RWPE1 (cell line): ENCODE results near the gene HNRNPU.

Experiments used
- CTCF ChIA-PET: fragments of 350-600 bp; sonication (Branson Sonifier 250); formaldehyde crosslinking; extraction: SDS; loops from one replicate; lab custom pipeline; 2021; lab: Yijun Ruan, JAX
- POLR2A ChIA-PET: fragments of 400-600 bp; formaldehyde crosslinking; extraction: SDS; loops from one replicate; lab custom pipeline; 2020; ENCODE audit warnings: antibody characterized with exemption; ENCODE audit not compliant: low non-redundant PET; lab: Yijun Ruan, JAX
- DNase-seq: peaks from one replicate; pipeline ENCODE4 v3.0.0; 2012; ENCODE audit warnings: low spot score
- H3K27ac ChIP-seq: fragments of 450-650 bp; 2 replicates; pipeline ENCODE4 v1.5.1; 2017
- TF ChIP-seq, protein P1 (sequence below): fragments of 450-650 bp; conservative IDR thresholded peaks from 2 replicates; pipeline ENCODE4 v1.5.1; 2017; ENCODE audit warnings: low read depth, mild to moderate bottlenecking

HNRNPU gene

DNA sequence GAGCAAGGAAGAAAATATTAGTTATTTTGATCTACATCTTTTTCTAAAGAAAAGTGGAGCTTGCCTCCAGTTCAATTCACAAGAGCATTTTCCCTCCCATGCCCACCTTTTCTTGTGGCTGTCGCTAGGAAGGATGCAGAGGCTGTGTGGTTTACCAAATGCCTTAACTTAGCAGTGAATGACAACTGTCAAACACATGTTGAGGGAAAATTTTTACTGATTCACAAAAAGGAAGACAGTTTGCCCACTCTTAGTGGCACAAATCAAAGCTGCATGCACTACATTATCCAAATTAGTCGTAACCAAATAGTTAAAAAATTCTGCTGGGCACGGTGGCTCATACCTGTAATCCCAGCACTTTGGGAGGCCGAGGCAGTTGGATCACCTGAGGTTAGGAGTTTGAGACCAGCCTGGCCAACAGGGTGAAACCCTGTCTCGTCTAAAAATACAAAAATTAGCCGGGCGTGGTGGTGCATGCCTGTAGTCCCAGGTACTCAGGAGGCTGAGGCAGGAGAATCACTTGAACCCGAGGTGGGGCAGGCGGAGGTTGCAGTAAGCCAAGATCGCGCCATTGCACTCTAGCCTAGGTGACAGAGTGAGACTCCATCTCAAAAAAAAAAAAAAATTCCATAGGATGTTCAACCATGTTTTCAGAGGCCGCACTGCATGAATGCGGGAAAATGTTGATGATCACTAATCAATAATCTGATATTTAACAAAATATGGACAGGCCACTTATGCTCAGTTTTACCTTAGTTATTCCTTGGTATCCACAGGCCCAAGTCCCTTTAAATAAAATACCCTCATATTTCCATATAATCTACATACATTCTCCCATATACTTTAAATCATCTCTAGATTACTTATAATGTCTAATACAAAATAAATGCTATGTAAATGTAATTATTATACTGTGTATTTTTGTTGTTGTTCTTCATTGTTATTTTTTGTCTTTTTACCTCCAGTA is 19.9 kb downstream of the HNRNPU start:
- POLR2A ChIA-PET, result no interaction called here
- TF ChIP-seq, protein P1, sequence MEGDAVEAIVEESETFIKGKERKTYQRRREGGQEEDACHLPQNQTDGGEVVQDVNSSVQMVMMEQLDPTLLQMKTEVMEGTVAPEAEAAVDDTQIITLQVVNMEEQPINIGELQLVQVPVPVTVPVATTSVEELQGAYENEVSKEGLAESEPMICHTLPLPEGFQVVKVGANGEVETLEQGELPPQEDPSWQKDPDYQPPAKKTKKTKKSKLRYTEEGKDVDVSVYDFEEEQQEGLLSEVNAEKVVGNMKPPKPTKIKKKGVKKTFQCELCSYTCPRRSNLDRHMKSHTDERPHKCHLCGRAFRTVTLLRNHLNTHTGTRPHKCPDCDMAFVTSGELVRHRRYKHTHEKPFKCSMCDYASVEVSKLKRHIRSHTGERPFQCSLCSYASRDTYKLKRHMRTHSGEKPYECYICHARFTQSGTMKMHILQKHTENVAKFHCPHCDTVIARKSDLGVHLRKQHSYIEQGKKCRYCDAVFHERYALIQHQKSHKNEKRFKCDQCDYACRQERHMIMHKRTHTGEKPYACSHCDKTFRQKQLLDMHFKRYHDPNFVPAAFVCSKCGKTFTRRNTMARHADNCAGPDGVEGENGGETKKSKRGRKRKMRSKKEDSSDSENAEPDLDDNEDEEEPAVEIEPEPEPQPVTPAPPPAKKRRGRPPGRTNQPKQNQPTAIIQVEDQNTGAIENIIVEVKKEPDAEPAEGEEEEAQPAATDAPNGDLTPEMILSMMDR, result no peak
- H3K27ac ChIP-seq, result no peak overlapping the region
- no peak for DNase-seq
- CTCF ChIA-PET, result no interaction called here

DNA sequence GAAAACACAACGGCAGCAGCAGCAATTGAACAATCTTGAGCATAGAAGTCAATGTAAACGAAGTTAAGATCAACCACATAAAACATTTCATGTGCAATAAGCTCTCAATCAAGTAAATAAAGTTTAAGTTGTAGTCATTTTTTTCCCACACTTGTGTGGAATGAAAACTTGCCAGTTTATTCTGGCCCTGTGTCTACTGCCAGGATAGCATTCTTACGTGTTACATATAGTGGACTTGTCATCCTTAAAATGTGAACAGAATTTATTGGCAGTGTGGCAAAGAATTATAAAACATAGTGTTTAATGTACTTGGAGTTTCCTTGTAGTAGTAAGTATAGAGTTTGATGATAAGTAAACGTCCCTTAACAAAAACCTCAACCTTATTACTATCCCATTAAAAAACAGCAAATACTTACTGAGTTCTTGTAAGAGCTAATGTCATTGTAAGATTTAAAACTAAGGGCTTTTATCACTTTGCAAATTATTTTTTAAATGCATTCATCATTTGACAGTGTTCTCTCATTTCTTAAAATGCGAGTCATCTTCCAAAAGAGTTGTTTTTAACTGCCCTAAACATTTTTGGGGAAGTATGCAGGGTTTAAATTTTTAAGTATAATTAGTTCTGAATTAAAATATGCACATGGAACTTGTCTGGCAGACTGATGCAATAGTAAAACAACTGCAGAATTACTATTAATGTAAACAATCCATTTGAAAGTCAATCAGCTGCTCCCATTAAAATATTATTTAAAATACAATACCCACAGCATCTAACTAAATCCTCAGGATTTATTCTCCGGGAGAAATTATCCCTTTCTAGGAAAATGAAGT is 21.0 kb downstream of the HNRNPU start:
- TF ChIP-seq, protein P1, result no peak
- CTCF ChIA-PET, result no interaction called here
- no peak for DNase-seq
- no peak overlapping the region for H3K27ac ChIP-seq
- POLR2A ChIA-PET, result no interaction called here

DNA sequence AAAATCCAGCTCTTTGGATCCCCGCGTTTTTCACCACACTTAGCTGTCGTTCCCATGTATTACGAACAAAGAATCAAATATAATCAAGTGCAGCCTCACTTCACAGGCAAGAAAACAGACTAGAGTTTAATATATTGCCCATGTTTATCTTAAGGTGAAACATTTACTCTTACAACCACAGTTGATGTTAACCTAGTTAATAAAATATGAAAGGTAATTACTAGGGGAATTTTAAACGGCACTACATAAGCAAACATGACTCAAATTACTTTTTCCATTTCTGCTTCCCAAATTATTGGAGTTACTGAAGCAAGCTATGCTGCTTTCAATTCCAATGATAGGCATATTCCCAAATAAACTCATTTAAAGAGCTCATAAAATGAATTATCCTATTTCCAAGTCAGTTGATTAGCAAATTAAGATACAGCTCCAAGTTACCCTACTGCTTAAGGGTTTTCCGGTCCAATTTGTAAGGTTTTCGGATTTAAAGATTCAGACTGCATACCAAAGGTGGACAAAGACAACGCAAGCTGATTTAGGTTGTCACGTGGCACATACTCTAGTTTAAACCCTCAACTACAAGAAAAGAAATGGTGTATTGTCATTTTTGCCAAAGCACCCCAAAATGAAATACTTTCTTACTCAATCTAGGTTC is 22.9 kb downstream of the HNRNPU start:
- TF ChIP-seq, protein P1, result no peak
- no peak for DNase-seq
- ChIA-PET POLR2A (no interaction called here), CTCF (interaction anchor here (0.9 kb wide), 1 partner anchor 201 kb away, joined by 3 read pairs; no protein-coding TSS in a partner anchor)
- no peak overlapping the region for H3K27ac ChIP-seq

DNA sequence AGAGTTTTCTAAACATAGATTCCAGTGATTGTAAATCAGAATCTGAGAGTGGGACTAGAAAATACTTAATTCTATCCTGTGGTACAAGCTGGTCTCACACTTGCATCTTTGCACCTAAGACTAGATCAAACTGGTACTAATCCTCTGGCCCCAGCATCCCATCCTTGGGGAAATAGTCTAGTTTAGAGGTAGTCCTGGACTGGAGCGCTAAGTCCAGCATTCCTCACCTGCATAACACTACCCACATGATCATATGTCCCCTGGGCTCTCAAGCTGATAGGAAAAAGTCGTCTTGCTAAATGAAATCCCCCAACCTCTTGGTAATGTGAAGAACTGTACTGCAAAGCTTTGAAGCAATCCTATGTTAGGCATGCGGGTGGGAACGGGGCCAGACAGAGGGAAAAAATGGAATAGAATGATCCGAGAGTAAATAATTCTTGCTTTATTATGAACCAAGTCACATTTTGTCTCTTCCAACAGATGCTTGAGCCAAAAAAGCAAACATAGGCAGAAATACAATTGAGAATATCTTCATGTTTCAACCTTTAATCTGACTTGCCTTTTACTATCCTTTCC is 24.0 kb downstream of the HNRNPU start:
- ChIA-PET CTCF (interaction anchor here (1.2 kb wide), 1 partner anchor 203 kb away, joined by 5 read pairs; no protein-coding TSS in a partner anchor), POLR2A (no interaction called here)
- TF ChIP-seq, protein P1, result no peak
- H3K27ac ChIP-seq, result no peak overlapping the region
- no peak for DNase-seq

DNA sequence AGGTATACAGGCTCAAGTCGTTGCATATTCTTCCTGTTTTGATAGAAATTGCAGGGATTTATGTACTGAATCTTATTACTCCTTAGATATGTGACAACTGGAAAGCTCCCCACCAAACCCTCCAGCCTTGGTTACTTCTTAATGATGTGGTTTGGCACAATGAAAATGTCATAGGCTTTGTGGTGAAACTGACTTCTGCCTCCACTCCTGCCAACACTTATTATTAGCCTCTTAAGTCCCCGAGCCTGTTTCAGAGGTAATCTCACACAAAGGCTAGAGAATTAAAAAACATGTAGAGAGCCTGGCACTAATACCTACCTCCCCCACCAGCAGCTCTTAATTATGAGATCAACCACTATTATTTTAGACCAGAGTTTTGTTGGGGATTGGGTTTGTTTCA is 24.7 kb downstream of the HNRNPU start:
- no peak for DNase-seq
- POLR2A ChIA-PET, result no interaction called here
- H3K27ac ChIP-seq, result no peak overlapping the region
- CTCF ChIA-PET, result interaction anchor here (1.2 kb wide), 1 partner anchor 203 kb away, joined by 5 read pairs; no protein-coding TSS in a partner anchor
- TF ChIP-seq, protein P1, result no peak
